NCI-H2107 treated with DMSO at 0.1 percent for 48 hours (cell line): ENCODE data around the gene COPZ1.
"Not testable (repeated sequence)": the region's sequence is repeated elsewhere in the genome, so short reads cannot be mapped to it uniquely, and the experiment has no call there.

ENCODE experiments used
- DNase-seq: peaks from one replicate; lab custom pipeline; 2025; ENCODE audit not compliant: unreplicated experiment; lab: John Stamatoyannopoulos, UW

Gene COPZ1

DNA sequence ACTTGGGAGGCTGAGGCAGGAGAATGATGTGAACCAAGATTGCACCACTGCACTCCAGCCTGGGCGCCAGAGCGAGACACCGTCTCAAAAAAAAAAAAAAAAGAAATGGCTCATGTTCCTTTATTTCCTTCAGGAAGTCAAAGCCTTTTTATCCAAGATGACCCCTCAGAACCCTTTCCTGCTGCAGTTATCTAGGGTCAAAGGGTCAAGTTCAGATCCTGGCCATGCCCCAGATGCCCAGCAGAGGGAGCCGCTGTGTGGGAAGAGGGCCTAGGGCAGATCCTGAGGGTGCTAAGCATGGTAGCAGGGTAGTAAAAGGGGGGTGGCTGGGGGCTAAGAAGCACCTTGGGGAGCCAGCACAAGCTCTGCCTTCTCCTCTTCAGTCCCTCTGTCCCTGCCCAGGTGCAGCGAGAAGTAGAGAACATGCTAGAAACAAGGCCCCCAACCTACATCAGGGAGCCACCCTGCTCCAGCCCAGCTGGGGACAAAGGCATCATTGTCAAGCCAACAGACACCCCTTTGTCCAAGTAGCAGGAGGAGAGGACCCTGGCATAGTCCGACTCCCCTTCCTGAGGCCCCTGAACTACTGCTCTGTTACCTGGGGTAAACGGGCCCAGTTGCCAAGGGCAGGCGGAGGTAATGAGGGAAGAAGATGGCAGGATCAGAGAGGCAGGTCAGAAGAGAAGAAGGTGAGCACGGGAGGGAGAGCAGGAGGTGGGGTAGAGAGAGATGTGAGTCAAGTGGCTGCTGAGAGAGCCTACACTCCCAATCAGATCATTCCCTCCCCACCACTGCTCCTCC, 30.6 kb upstream of the COPZ1 start:
- no peak for DNase-seq

DNA sequence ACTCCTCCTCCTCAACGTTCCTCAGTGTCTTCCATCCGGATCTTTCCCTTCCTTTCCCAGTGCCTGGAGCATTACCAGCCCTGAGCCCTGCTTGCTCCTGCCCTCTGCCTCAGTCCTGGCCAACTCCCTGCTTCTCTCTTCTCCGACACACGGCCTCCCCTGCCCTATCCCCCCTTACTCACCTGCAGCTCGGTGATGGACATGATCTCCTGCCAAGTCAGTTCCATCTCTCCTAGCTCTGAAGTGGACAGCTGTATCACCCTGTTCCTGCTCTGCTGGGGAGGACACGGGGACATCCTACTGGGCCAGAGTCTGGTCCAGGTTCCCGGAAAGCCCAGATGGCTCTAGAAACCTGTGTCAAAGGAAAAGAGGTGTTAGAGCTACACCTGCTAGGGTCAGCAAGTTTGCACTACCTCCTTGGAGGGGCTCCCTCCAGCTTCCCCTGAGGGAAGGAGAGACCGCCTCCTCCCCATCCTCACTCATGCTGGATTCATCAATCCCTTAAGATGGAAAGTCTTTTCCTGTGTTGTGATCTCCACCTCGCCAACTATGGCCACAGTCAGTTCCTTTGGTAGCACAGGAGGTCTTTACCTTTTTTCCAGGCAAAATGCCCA, 29.9 kb upstream of the COPZ1 start:
- no peak for DNase-seq

DNA sequence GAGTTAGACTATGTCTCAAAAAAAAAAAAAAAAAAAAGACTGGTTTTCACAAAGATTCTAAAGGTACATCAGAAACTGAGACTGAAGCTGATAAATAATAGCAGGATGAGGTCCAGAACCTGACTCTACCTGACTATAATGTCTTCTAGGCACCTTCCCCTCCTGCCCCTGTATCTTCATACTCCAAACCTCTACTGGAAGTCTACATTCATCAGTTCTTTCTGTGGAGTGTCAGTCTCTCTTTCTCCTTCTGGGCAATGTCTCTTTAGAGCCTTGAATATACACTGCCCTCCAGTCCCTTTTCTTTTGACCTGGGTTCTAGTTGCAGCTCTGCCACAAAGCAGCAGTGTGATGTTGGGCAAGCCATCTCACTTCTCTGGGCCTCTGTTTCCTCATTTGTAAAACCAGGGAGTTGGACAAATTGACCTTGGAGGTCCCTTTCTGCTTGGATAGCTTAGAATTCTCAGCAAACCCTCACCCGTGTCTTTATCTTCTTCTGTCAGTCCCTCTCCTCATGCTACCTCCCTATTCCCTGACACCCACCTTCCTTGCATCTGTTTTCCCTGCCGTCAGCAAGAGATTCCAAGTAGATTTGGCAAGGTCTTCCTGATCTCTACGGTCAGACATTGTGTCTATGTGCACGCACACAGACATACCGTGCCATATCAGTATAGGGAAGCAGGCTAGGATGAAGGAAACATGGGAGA, 28.4 kb upstream of the COPZ1 start:
- DNase-seq: no peak

DNA sequence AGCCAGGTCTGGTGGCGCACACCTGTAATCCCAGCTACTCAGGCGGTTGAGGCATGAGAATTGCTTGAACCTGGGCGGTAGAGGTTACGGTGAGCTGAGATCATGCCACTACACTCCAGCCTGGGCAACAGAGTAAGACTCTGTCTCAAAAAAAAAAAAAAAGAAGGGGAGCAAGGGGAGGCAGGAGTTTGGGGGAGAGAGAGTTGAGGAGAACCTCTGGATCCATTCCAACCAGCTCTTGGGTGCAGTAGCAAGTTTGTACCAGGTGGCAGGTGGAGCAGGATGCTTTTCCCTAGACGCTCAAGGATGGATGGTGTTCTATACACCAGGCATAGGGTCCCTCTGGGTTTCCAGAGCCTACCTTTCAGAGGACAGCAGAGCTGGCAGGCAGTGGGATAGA, 26.0 kb upstream of the COPZ1 start:
- no peak for DNase-seq

DNA sequence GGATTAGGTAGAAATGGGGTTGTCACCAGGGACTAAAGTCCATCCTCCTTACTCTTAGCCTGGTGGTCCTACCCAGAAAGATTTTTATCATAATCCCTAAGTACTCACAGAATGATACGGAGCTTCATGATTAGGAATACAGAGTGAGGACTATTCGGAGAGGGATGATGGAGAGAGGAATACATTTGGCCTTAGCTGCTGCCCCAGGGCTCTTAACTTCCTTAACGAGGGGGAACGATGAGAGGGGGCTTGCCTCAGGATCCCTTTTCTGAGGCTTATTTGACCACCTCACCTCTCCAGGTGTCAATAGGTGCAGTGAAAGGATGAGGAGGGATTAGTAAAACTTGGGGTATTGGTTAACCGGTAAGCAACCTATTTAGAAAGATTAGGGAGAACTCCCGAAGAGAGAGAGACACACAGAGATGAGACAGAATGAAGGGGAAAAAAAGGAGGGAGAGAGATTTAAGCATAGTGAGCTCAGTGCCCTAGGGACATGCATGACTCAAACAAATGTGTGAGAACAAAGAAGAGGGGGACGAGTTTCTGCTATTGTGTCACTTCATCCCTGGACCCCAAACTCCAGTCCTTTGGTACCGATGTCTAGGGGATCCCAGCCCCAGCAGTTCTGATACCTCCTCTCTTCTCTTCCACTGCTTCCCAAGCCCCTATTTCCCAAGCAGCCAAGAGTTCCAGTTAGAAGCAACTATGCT, 25.3 kb upstream of the COPZ1 start:
- no peak for DNase-seq

DNA sequence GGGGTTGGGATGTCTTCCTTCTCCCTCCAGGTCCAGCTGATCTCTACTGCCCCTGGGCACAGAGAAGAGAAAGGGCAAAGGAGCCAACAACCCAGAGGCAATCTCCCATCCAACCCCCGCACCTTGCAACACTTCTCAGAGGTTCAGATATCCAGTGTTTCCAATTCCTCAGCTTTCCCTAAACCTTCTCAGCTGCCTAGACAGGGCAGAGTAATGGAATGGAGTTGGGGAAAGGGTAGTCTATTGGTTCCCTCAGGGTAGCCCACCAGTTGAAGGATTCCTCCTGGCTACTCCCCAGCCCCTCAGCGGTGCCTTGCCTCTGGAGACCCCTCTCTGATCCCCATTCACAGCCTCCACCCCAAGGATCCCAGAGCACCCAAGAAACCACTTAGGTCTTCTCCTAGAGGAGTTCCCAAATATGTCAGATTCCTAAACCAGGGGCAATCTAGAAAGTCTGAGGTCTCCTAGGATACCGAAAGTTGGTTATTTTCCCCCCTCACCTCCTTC, 24.7 kb upstream of the COPZ1 start:
- DNase-seq: no peak

DNA sequence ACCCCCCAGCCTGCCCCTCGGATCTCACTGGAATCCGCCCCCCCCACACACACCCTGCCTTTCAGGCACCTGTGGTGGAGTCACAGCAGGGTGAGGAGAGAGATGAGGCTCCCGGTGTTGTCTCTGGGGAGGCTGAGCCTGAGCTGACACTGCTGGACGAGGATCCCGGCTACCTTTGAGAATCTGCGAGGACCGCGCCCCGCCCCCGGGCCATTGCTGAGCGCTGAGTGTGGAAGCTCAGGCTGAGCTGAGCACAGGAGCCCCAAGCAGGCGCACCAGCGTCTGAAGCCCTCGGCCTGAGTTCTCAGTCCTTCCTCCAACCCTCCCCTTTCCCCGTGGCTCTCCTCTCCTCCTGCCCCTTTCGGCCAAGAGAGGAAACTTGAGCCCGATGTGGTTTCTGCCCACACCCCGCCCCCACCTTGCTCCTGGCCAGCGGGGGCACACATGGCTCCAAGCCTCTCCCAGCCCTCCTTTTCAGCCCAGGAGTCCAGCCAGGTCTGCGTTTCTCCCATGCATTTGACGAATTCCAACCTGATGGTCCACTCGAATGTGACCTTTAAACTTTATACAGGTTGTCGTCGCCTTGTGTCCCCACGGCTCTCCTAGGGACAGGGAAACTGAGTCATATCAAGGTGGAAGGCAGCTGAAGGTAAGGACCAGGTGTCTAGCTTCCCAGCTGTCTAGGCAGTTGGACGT, 24.1 kb upstream of the COPZ1 start, which contains the start of gene NFE2:
Gene NFE2, minus strand, starts transcription at position 284 of the 696 bp plus-strand sequence. CDS start 5,767 bp downstream, outside the sequence.
- peak; percentile 32 for DNase-seq

DNA sequence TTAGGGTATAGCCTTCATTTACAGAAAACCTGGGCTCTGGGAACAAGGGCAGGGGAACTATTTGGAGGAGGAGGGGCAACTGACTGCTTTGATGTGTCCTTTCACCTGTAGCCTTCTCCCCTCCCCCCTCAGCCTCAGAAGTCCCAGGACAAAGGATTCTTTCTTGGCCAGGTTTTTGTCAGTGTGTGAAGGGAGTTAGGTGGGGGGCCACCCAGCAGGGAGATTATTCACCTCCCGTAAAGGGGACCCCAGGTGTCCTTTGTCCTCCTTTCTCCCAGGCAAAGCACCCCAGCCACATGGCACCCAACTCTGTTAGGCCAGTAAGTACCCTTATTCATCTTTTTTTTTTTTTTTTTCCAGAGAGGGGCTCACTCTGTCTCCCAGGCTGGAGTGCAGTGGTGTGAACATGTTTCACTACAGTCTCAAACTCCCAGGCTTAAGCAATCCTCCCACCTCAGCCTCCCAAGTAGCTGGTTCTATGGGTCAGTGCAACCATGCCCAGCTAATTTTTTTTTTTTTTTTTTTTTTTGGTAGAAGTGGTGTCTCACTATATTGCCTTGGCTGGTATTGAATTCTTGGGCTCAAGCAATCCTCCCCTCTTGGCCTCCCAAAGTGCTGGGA, 23.4 kb upstream of the COPZ1 start:
- no peak for DNase-seq

DNA sequence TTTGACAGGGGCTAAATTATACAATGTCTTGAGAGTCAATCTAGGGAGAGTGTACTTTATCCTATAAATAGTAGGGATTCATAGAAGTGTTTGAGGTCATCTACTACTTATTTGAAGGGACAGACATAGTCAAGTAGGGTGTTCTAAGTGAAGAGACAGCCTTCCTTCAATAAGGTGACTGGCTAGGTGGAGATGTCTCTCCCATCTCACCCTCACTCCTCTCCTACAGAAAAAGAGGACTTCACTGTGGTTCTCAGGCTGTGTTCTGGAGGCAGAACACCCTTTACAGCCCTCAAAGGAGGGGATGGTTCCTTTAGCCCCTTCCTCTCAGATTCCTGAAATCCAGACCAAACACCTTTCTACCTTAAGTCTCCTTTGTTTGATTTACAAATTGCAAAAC, 21.3 kb upstream of the COPZ1 start:
- DNase-seq: no peak

DNA sequence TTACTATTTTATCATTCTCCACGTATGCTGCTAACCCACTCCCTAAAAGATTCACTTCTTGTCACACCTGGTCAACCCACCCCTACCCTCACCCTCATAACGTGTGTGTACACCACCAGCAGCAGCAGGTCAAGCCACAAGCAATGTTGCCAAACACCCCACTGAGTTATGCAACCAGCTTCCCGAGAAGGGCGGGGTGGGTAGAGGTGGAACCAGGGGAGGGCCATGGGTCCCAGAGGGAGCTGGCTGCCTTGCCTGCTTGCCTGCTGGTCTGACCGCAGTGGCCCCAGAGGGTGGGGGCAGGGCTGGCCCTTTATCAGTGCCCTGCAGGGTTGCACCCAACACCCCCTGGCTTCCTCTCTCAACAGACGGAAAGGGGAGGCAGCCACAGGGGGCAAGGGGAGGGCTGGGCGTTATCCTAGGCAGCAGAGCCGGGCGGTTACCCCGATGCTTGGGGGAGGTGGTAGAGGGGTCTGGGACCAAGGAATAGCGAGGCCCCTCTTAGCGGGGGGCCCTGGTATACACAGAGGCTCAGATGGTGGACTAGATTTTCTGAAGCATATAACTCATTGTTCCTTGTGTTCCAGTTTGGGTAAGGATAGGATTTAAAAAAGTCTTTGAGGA, 20.6 kb upstream of the COPZ1 start:
- DNase-seq: peak; percentile 83

DNA sequence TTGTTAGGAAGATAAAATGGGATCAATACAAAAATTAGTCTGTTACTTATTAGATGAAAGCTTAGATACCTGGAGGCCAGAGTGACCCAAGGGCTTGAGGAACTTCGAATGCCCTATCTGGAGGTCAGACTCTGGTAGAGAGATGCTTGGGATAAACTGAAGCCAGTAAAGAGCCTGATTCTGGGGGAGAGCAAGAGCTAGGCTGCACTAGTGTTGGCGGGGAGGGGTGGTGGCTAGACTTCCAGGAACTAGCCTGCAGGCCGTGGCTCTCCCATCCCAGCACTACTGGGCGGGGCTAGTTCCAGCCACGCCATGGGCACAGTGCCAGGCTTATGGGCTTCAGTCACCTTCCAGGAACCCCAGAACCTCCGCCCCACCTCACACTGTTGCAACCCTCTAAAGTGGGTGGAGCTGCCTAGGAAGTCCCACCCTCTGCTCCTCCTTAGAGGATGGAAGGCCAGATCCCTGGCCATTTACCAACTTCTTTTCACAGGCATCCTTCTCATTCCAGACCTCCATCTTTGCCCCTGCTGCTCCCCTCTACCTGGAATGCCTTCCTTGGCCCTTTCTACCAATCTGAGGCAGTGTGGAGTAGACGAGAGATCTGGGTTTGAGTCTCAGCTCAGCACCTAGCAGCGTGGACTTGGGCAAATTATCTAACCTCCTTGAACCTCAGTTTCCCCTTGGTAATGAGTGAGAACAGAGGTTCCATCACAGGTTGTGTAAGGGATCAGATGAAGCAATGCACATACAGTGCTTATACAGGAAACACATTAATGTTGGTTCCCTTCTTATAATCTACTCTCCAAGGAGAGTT, 17.8 kb upstream of the COPZ1 start:
- DNase-seq: no peak

DNA sequence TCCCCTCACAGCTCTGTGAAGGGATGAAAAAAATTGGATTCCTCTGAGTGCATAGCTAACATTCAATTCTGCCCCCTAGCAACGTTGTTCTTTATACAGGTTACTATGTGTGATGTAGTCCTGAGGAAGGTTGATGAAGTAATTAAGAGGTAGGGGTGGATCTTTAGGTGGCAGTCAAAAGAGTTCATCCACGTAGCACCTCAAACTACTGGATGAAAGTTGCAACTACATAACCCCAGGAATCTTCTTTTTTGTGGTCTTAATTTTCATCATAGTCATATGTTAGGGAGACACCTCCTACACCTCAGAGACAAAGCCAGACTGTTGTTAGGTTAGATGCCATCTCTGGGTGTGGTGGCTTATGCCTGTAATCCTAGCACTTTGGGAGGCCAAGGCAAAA, 13.9 kb upstream of the COPZ1 start:
- no peak for DNase-seq

DNA sequence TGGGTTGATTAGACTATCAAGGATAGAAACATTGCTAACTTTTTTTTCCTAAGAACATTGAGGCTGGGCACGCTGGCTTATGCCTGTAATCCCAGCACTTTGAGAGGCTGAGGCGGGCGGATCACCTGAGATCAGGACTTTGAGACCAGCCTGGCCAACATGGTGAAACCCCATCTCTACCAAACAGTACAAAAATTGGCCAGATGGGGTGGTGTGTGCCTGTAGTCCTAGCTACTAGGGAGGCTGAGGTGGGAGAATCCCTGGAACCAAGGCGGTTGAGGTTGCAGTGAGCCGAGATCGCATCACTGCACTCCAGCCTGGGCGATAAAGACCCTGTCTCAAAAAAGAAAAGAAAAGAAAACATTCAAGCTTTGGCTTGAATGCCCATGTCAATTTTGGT, 12.6 kb upstream of the COPZ1 start:
- DNase-seq: not testable (repeated sequence)

DNA sequence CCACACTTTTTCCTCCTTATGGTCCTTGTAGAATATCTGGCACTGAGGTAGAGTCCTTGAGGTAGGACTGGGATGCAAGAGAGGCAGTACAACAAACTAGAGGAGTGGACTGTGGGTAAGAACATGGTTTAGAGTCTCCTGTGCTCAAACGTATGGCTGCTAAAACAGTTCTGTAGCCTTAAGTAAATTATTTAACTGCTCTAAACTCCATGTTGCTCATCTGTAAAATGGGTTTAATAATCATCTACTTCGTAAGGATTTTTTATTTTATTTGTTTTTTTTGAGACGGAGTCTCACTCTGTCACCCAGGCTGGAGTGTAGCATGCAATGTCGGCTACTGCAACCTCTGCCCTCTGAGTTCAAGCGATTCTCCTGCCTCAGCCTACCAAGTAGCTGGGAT, 3.6 kb upstream of the COPZ1 start:
- no peak for DNase-seq

DNA sequence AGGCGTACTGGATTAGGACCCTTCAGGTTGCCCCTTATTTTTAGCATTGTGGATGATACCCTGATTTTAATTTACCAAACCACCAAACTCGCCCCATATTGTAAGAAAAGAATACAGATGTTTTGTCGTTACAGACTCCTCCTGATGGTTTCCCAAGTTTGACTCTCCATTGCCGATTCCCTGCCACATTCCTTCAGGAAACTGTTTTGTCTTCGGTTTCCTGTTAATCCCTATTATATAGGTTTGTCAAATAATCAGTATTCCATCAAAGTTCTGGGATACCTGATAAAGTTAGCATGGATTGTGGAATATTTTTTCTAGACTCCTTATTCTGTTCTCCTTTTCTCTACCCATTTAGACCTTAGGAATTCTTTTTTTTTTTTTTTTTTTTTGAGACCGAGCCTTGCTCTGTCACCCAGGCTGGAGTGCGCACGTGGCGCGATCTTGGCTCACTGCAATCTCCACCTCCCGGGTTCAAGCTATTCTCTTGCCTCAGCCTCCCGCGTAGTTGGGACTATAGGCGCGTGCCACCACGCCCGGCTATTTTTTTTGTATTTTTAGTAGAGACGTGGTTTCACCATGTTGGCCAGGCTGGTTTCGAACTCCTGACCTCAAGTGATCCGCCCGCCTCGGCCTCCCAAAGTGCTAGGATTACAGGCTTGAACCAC, 645 bp downstream of the COPZ1 start:
- DNase-seq: not testable (repeated sequence)

DNA sequence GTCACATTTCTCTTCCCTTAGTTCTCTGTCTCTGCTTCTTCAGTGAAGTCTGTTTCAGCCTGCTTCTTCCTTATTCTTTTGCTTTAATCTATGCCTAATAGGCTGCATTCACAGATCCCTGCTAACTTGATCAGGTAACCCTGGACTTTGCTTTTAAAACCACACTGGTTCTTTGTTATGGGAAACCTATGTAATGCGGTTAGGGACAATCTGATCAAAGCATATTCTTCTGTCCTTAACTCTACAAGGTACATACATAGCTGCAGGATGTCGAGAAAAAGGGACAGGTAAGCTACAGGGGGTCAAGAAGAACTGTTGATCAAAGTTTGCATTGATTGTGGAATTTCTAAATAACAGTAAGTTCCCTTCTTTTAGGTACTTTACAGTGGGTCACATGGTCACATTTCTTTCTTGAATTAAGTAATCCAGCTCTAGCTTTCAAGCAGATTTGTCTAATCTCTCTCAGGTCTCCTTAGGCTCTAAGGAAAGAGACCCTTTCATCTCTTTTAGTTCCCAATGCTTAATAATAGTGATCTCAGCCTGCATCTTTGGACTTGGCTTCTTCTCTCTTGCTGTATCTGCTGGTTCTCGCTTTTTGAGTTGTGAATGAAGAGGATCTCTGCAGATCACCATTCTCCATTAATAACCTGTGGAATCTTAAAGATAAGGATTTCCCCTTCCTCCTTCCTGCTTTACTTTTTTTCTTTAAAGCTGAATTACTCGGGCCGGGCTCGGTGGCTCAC, 3.8 kb downstream of the COPZ1 start:
- no peak for DNase-seq

DNA sequence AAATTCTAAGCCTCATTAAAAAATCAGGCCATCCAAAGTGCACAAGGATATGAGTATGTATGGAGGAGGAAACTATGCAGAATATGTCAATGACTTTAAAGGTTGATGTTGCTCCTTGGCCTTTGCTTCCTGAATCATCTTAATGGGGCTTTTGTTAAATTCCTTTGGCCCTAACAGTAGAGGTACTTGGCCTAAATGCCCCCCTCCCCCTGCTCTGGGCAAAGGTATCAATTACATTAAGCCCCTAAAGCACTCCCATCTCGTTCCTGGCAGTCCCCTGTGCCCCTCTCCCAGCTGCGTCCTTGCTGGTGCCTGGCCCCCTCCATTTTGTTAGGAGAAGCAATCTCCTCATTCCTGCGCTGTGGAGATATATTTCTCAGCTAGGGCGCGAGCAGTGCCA, 4.8 kb downstream of the COPZ1 start:
- DNase-seq: no peak

DNA sequence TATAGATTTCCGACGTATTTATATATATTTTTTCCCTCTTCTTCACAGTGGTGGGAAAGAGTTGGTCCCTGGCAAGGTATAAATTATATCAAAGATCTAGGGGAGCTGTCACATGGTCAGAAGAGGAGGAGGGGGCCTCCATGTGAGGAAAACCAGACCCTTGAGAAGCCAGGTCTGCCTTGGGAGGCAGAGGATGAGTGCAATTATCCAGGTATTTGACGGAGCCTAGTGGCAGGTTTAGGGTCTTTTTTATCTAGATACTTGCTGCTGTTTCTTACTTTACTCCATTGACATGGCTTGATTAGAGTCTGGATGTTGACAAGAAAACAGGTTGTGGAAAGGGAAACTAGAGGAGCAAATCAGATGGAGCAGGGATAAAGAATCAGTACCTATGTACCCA, 5.5 kb downstream of the COPZ1 start:
- DNase-seq: no peak
